ENCODE data around the gene SLC30A9. TPM values are rescaled to one million over a fixed set of nuclear protein-coding genes. Genes with fewer than 3 reads are reported as not detected.

Gene SLC30A9
- polyA plus RNA-seq, 2 of the 4 experiments (the other 2 are of a cell fraction) = 28.7 to 57.6 TPM

DNA sequence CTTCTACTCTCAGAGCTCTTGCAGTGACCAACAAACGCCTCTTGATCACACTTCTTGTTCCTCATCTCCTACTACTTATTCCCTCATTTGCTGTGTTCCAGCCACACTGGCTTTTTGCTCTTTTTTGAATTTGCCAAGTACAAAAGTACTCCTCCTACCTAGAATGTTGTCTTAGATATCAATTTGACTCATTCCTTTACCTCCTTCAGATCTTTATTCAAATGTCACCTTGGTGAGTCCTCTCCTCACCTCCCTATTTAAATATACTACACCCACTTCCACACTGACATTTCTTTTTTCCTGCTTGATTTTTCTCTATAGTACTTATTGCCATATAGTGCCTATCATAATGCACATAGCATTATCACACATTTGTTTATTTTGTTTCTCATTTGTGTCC lies 15.0 kb upstream of the SLC30A9 start:
- CTCF ChIA-PET = interaction anchor here (1.3 kb wide), 1 partner anchor 10 kb away, joined by 4 read pairs; no protein-coding TSS in a partner anchor
- WGBS (ENCODE audit: missing lambda C conversion rate) = 83% methylated on average over 1 of the region's 1 CpG
- POLR2A ChIA-PET = no interaction called here
- ATAC-seq = no peak
- Histone ChIP-seq H3K9me3 (no peaks in the 10 kb centered on the region), H3K4me1 (no peaks in the 10 kb centered on the region), H3K4me2 (no peak overlapping the region), H3K4me3 (no peak overlapping the region), H3K27ac (no peak overlapping the region)
- no peak for FAIRE-seq
- DNase-seq (ENCODE audit: low read depth in 1 of 2, low spot score in 1 of 2) = no peak
- TF ChIP-seq GATA3 (IDR thresholded peaks at IDR 0.05; ENCODE audit: borderline replicate concordance) (no peak), RARB (CRISPR knock-in tag; IDR thresholded peaks at IDR 0.05) (no peak), EHF (CRISPR knock-in tag; IDR thresholded peaks at IDR 0.05) (no peak), MAFK (IDR thresholded peaks at IDR 0.05; ENCODE audit: partially characterized antibody) (no peak), HOXB13 (CRISPR knock-in tag; IDR thresholded peaks at IDR 0.05; ENCODE audit: low read depth) (no peak), RNF2 (IDR thresholded peaks at IDR 0.05; ENCODE audit: borderline replicate concordance, low read depth) (no peak), RFX5 (IDR thresholded peaks at IDR 0.05) (no peak), RCOR1 (IDR thresholded peaks at IDR 0.05; ENCODE audit: low read depth, low read length) (no peak), TFCP2L1 (CRISPR knock-in tag; IDR thresholded peaks at IDR 0.05) (no peak), MAZ (IDR thresholded peaks at IDR 0.05; ENCODE audit: borderline replicate concordance, low read depth, low read length) (no peak), HEYL (CRISPR knock-in tag; IDR thresholded peaks at IDR 0.05) (no peak), PHF8 (IDR thresholded peaks at IDR 0.05; ENCODE audit: borderline replicate concordance, low read depth) (no peak), MYC (IDR thresholded peaks at IDR 0.05; ENCODE audit: borderline replicate concordance, low read length) (no peak), SREBF2 (IDR thresholded peaks at IDR 0.05) (no peak)
- TF ChIP-seq, protein P1, sequence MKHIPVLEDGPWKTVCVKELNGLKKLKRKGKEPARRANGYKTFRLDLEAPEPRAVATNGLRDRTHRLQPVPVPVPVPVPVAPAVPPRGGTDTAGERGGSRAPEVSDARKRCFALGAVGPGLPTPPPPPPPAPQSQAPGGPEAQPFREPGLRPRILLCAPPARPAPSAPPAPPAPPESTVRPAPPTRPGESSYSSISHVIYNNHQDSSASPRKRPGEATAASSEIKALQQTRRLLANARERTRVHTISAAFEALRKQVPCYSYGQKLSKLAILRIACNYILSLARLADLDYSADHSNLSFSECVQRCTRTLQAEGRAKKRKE (CRISPR knock-in tag; IDR thresholded peaks at IDR 0.05; ENCODE audit: low read depth) = no peak
- TF ChIP-seq, protein P2, sequence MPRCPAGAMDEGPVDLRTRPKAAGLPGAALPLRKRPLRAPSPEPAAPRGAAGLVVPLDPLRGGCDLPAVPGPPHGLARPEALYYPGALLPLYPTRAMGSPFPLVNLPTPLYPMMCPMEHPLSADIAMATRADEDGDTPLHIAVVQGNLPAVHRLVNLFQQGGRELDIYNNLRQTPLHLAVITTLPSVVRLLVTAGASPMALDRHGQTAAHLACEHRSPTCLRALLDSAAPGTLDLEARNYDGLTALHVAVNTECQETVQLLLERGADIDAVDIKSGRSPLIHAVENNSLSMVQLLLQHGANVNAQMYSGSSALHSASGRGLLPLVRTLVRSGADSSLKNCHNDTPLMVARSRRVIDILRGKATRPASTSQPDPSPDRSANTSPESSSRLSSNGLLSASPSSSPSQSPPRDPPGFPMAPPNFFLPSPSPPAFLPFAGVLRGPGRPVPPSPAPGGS (IDR thresholded peaks at IDR 0.05) = no peak
- TF ChIP-seq, protein P3, sequence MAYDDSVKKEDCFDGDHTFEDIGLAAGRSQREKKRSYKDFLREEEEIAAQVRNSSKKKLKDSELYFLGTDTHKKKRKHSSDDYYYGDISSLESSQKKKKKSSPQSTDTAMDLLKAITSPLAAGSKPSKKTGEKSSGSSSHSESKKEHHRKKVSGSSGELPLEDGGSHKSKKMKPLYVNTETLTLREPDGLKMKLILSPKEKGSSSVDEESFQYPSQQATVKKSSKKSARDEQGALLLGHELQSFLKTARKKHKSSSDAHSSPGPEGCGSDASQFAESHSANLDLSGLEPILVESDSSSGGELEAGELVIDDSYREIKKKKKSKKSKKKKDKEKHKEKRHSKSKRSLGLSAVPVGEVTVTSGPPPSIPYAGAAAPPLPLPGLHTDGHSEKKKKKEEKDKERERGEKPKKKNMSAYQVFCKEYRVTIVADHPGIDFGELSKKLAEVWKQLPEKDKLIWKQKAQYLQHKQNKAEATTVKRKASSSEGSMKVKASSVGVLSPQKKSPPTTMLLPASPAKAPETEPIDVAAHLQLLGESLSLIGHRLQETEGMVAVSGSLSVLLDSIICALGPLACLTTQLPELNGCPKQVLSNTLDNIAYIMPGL (CRISPR knock-in tag; IDR thresholded peaks at IDR 0.05; ENCODE audit: borderline replicate concordance) = no peak

DNA sequence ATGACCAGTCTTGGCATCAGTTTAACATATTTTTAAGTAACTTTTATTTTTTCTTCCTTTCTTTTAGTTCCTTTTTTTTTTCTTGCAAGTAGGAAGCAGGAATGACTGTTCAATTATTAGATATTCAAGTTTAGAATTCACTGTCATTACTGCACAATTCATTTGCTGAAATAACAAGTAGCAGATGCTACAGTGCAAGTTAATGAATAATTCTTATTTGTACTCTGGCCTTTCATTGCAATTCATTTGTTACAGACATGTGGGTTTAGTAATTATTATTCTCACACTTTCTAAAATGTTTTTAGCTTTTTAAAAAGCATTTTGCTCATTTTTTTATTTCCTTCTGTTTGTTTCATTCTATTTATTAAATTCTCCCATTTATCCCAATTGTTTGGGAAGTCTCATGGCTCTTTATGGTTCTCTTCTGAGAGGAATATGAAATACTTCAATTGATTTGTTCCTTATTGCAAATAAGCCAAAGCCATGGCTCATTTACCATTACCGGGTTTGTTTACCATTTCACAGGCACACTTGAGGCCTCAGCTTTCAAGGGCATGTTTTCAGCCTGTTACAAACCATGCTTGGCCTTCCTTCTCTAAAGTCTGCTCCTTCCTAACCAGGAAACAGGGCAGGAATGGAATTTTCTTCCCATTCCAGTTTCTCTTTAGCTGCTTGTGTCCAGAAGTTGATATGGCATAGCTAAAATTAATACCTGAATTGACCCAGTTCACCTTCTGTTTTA lies 13.4 kb upstream of the SLC30A9 start:
- Histone ChIP-seq H3K4me3 (no peak overlapping the region), H3K27ac (no peak overlapping the region), H3K4me2 (no peak overlapping the region), H3K9me3 (no peaks in the 10 kb centered on the region), H3K4me1 (no peaks in the 10 kb centered on the region)
- FAIRE-seq = no peak
- no peak for TF ChIP-seq EHMT2 (IDR thresholded peaks at IDR 0.05; ENCODE audit: low read depth)
- TF ChIP-seq EP300 (IDR thresholded peaks at IDR 0.05) = no peak
- no peak for TF ChIP-seq MYC (IDR thresholded peaks at IDR 0.05; ENCODE audit: borderline replicate concordance, low read length)
- no peak for TF ChIP-seq SREBF2 (IDR thresholded peaks at IDR 0.05)
- no peak for TF ChIP-seq PHF8 (IDR thresholded peaks at IDR 0.05; ENCODE audit: borderline replicate concordance, low read depth)
- TF ChIP-seq HOXB5 (CRISPR knock-in tag; IDR thresholded peaks at IDR 0.05) = no peak
- no peak for TF ChIP-seq RARB (CRISPR knock-in tag; IDR thresholded peaks at IDR 0.05)
- no peak for TF ChIP-seq FOSL2 (IDR thresholded peaks at IDR 0.05)
- TF ChIP-seq FOSL2 (CRISPR knock-in tag; IDR thresholded peaks at IDR 0.05) = no peak
- 71% methylated on average over 1 of the region's 1 CpG for WGBS (ENCODE audit: missing lambda C conversion rate)
- no peak for ATAC-seq
- ChIA-PET CTCF (interaction anchor here (1.3 kb wide), 1 partner anchor 8 kb away, joined by 4 read pairs; no protein-coding TSS in a partner anchor), POLR2A (no interaction called here)
- DNase-seq (ENCODE audit: low read depth in 1 of 2, low spot score in 1 of 2) = no peak
